Parathyroid adenoma (tissue), 2 donors: ENCODE data around the gene SEBOX.

Experiments used
- H2AFZ ChIP-seq: fragments of 300-600 bp; sonication (generic); one replicate; pipeline ENCODE4 v1.7.0; 2017; ENCODE audit warnings: antibody characterized with exemption, mild to moderate bottlenecking
- H3K27ac ChIP-seq: fragments of 300-600 bp; sonication (generic); one replicate; pipeline ENCODE4 v1.7.0; 2017
- H3K27me3 ChIP-seq: fragments of 300-600 bp; sonication (generic); one replicate; pipeline ENCODE4 v1.7.0; 2017; ENCODE audit warnings: low read length; ENCODE audit not compliant: control insufficient read depth, insufficient read depth
- H3K36me3 ChIP-seq: fragments of 300-600 bp; sonication (generic); one replicate; pipeline ENCODE4 v1.7.0; 2017; ENCODE audit warnings: low read length; ENCODE audit not compliant: control insufficient read depth, insufficient read depth
- H3K4me1 ChIP-seq: fragments of 300-600 bp; sonication (generic); one replicate; pipeline ENCODE4 v1.7.0; 2017; ENCODE audit warnings: control low read depth
- H3K4me2 ChIP-seq: fragments of 300-600 bp; sonication (generic); one replicate; pipeline ENCODE4 v1.7.0; 2017; ENCODE audit warnings: low read length
- H3K4me3 ChIP-seq: fragments of 300-600 bp; sonication (generic); one replicate; pipeline ENCODE4 v1.7.0; 2017; ENCODE audit warnings: low read depth, low read length
- H3K79me2 ChIP-seq: fragments of 300-600 bp; sonication (generic); one replicate; pipeline ENCODE4 v1.7.0; 2017; ENCODE audit warnings: control low read depth
- H3K9ac ChIP-seq: fragments of 300-600 bp; sonication (generic); one replicate; pipeline ENCODE4 v1.7.0; 2017; ENCODE audit warnings: mild to moderate bottlenecking
- H3K9me3 ChIP-seq: fragments of 300-600 bp; sonication (generic); one replicate; pipeline ENCODE4 v1.7.0; 2017; ENCODE audit warnings: low read length; ENCODE audit not compliant: control insufficient read depth
- CTCF ChIP-seq: fragments of 300-600 bp; sonication (generic); IDR thresholded peaks from one replicate; pipeline ENCODE4 v1.7.0; 2017; ENCODE audit warnings: antibody characterized with exemption, mild to moderate bottlenecking
- donor health status: primary hyperparathyroidism.

The SEBOX gene

GRCh38 chr17:28327031-28327607, 37.9 kb downstream of the SEBOX start:
- no peak overlapping the region for H3K4me3 ChIP-seq
- H3K9ac ChIP-seq, result no peak overlapping the region
- H3K36me3 ChIP-seq, result no peaks in the 10 kb centered on the region
- no peaks in the 10 kb centered on the region for H3K27me3 ChIP-seq
- H3K4me1 ChIP-seq, result no peaks in the 10 kb centered on the region
- H3K9me3 ChIP-seq, result no peaks in the 10 kb centered on the region
- no peak overlapping the region for H3K27ac ChIP-seq
- H2AFZ ChIP-seq, result no peak overlapping the region
- no peak overlapping the region for H3K4me2 ChIP-seq
- no peaks in the 10 kb centered on the region for H3K79me2 ChIP-seq
- TF ChIP-seq CTCF, result no peak

GRCh38 chr17:28326114-28326513, 38.9 kb downstream of the SEBOX start:
- Histone ChIP-seq H3K9me3 (no peaks in the 10 kb centered on the region), H2AFZ (no peak overlapping the region), H3K9ac (no peak overlapping the region), H3K4me3 (no peak overlapping the region), H3K27me3 (no peaks in the 10 kb centered on the region), H3K27ac (no peak overlapping the region), H3K4me1 (no peaks in the 10 kb centered on the region), H3K79me2 (no peaks in the 10 kb centered on the region), H3K36me3 (no peaks in the 10 kb centered on the region), H3K4me2 (no peak overlapping the region)
- no peak for TF ChIP-seq CTCF

- Histone ChIP-seq H3K9ac (no peak overlapping the region), H3K4me2 (no peak overlapping the region), H3K9me3 (no peaks in the 10 kb centered on the region), H2AFZ (no peak overlapping the region), H3K36me3 (no peaks in the 10 kb centered on the region), H3K4me3 (no peak overlapping the region), H3K4me1 (no peaks in the 10 kb centered on the region), H3K27ac (no peak overlapping the region), H3K27me3 (no peaks in the 10 kb centered on the region), H3K79me2 (no peaks in the 10 kb centered on the region)
- no peak for TF ChIP-seq CTCF
These were observed 39.8 kb downstream of the SEBOX start for GRCh38 chr17:28325211-28325610.

- Histone ChIP-seq H3K4me1 (no peaks in the 10 kb centered on the region), H3K79me2 (no peaks in the 10 kb centered on the region), H3K9ac (no peak overlapping the region), H3K27me3 (no peaks in the 10 kb centered on the region), H3K36me3 (no peaks in the 10 kb centered on the region), H3K4me3 (no peak overlapping the region), H3K27ac (no peak overlapping the region), H3K9me3 (no peaks in the 10 kb centered on the region), H3K4me2 (no peak overlapping the region), H2AFZ (no peak overlapping the region)
- TF ChIP-seq CTCF, result no peak
These were observed 40.2 kb downstream of the SEBOX start for GRCh38 chr17:28324781-28325180.

- no peaks in the 10 kb centered on the region for H3K9me3 ChIP-seq
- no peak overlapping the region for H3K27ac ChIP-seq
- H3K27me3 ChIP-seq, result no peaks in the 10 kb centered on the region
- no peaks in the 10 kb centered on the region for H3K4me1 ChIP-seq
- H3K79me2 ChIP-seq, result no peaks in the 10 kb centered on the region
- no peak overlapping the region for H2AFZ ChIP-seq
- H3K36me3 ChIP-seq, result no peaks in the 10 kb centered on the region
- H3K4me2 ChIP-seq, result no peak overlapping the region
- no peak for TF ChIP-seq CTCF
- H3K4me3 ChIP-seq, result no peak overlapping the region
- H3K9ac ChIP-seq, result no peak overlapping the region
These were observed 40.7 kb downstream of the SEBOX start for GRCh38 chr17:28324267-28324745.
